ENCODE data around the gene ZNF423.

GRCh38 chr16:49836668-49837067 lies 19.2 kb downstream of the ZNF423 start:
- no peak for TF ChIP-seq EP300 (IDR thresholded peaks at IDR 0.05)
- TF ChIP-seq POLR2A (IDR thresholded peaks at IDR 0.05): no peak
- TF ChIP-seq CTCF (IDR thresholded peaks at IDR 0.05): no peak
- no peak for TF ChIP-seq POLR2AphosphoS5 (IDR thresholded peaks at IDR 0.05)
